Liver (tissue), 9 donors: Measurements from ENCODE around the gene RANBP1. TPM values are rescaled to one million over a fixed set of nuclear protein-coding genes. Genes with fewer than 3 reads are reported as not detected.

ENCODE experiments used
- DNase-seq: peaks from one replicate; pipeline ENCODE4 v3.0.0-alpha.2; 2017; ENCODE audit warnings: low spot score
- H3K27ac ChIP-seq, 2 donors: one replicate each; pipeline ENCODE4 v1.7.0; 2013; ENCODE audit warnings: inconsistent platforms in 2 of 2, low read length in 2 of 2, control low read depth in 1 of 2, low read depth in 1 of 2, mild to moderate bottlenecking in 1 of 2
- H3K27me3 ChIP-seq, 4 donors: one replicate each; pipeline versions ENCODE4 v1.6.1 to v1.7.0; 2013; ENCODE audit warnings: low read length in 3 of 4, inconsistent platforms in 1 of 4, mild to moderate bottlenecking in 1 of 4, moderate library complexity in 1 of 4; ENCODE audit not compliant: control insufficient read depth in 4 of 4, insufficient read depth in 4 of 4
- H3K36me3 ChIP-seq, 4 donors: one replicate each; pipeline versions ENCODE4 v1.6.1 to v1.7.0; 2013; ENCODE audit warnings: low read length in 3 of 4, mild to moderate bottlenecking in 3 of 4, low read depth in 1 of 4, moderate library complexity in 1 of 4; ENCODE audit not compliant: control insufficient read depth in 4 of 4, insufficient read depth in 3 of 4
- H3K4me1 ChIP-seq, 4 donors: one replicate each; pipeline versions ENCODE4 v1.6.1 to v1.7.0; 2013; ENCODE audit warnings: low read length in 3 of 4, mild to moderate bottlenecking in 3 of 4, moderate library complexity in 1 of 4; ENCODE audit not compliant: control insufficient read depth in 4 of 4, insufficient read depth in 4 of 4
- H3K4me3 ChIP-seq, 3 donors: one replicate each; pipeline versions ENCODE4 v1.6.1 to v1.7.0; 2013; ENCODE audit warnings: low read length in 3 of 3, control low read depth in 1 of 3, low read depth in 1 of 3, mild to moderate bottlenecking in 1 of 3
- H3K9ac ChIP-seq, 2 donors: one replicate each; pipeline ENCODE4 v1.7.0; 2013; ENCODE audit warnings: low read length in 2 of 2, mild to moderate bottlenecking in 2 of 2, moderate library complexity in 2 of 2, control low read depth in 1 of 2, low read depth in 1 of 2
- H3K9me3 ChIP-seq, 4 donors: one replicate each; pipeline versions ENCODE4 v1.6.1 to v1.7.0; 2013; ENCODE audit warnings: low read length in 3 of 4; ENCODE audit not compliant: control insufficient read depth in 4 of 4
- ATF3 ChIP-seq: IDR thresholded peaks from 2 replicates; pipeline ENCODE4 v1.6.1; 2016; ENCODE audit warnings: antibody characterized with exemption
- EGR1 ChIP-seq, 2 donors: IDR thresholded peaks; 2 replicates each; pipeline ENCODE4 v1.6.1; 2016 to 2018; ENCODE audit warnings: antibody characterized with exemption in 2 of 2, low read depth in 2 of 2
- FOXA1 ChIP-seq: IDR thresholded peaks from 2 replicates; pipeline ENCODE4 v1.6.1; 2016; ENCODE audit warnings: antibody characterized with exemption
- FOXA2 ChIP-seq: IDR thresholded peaks from 2 replicates; pipeline ENCODE4 v1.6.1; 2016; ENCODE audit warnings: antibody characterized with exemption
- GABPA ChIP-seq, 2 donors: IDR thresholded peaks in 1 of 2; conservative IDR thresholded peaks in 1 of 2; 2 replicates each; pipeline ENCODE4 v1.6.1; 2016; ENCODE audit warnings: antibody characterized with exemption in 2 of 2, mild to moderate bottlenecking in 1 of 2, moderate library complexity in 1 of 2
- HNF4A ChIP-seq, 2 donors: conservative IDR thresholded peaks; 2 replicates each; pipeline ENCODE4 v1.6.1; 2016; ENCODE audit warnings: antibody characterized with exemption in 2 of 2, mild to moderate bottlenecking in 2 of 2
- HNF4G ChIP-seq: IDR thresholded peaks from 2 replicates; pipeline ENCODE4 v1.6.1; 2016; ENCODE audit warnings: antibody characterized with exemption
- JUND ChIP-seq, 2 donors: IDR thresholded peaks; 2 replicates each; pipeline ENCODE4 v1.6.1; 2016; ENCODE audit warnings: antibody characterized with exemption in 2 of 2
- NR2F2 ChIP-seq: IDR thresholded peaks from 2 replicates; pipeline ENCODE4 v1.6.1; 2016; ENCODE audit warnings: antibody characterized with exemption
- RAD21 ChIP-seq, 2 donors: IDR thresholded peaks; 2 replicates each; pipeline ENCODE4 v1.6.1; 2016; ENCODE audit warnings: antibody characterized with exemption in 2 of 2, mild to moderate bottlenecking in 2 of 2
- RXRA ChIP-seq, 2 donors: IDR thresholded peaks; 2 replicates each; pipeline ENCODE4 v1.6.1; 2017 to 2018; ENCODE audit warnings: antibody characterized with exemption in 2 of 2, mild to moderate bottlenecking in 1 of 2
- SP1 ChIP-seq: IDR thresholded peaks from 2 replicates; pipeline ENCODE4 v1.6.1; 2018; ENCODE audit warnings: antibody characterized with exemption, mild to moderate bottlenecking
- TAF1 ChIP-seq: conservative IDR thresholded peaks from 2 replicates; pipeline ENCODE4 v1.6.1; 2016; ENCODE audit warnings: antibody characterized with exemption, mild to moderate bottlenecking
- WGBS: extraction: QIAGEN DNeasy Blood & Tissue Kit; methylation state at CpG from one replicate; pipeline ENCODE4 v1.1.7; 2013; 5-methylcytosine and 5-hydroxymethylcytosine counted together
- polyA plus RNA-seq, 2 donors: library from polyadenylated mRNA; stranded (reverse) in 1 of 2; unstranded in 1 of 2; fragments of 200-250 nt in 1 of 2; fragments of >200 nt in 1 of 2; fragmentation: Nextera tagmentation in 1 of 2; extraction: Ambion mirVana in 1 of 2; gene quantifications; one replicate each; pipeline versions ENCODE4 v1.2.1 to v1.2.3, GENCODE V29; 2013 to 2015
- total RNA-seq, 2 donors: library from RNA; depleted of rRNA; stranded (reverse); fragments of >200 nt; gene quantifications; one replicate each; pipeline ENCODE4 v1.2.3, GENCODE V29; 2014
- TF ChIP-seq, protein P1 (sequence below): IDR thresholded peaks from 2 replicates; pipeline ENCODE4 v1.6.1; 2016; ENCODE audit warnings: antibody characterized with exemption
- TF ChIP-seq, protein P2 (sequence below): fragments of 150-350 bp; IDR thresholded peaks from 2 replicates; pipeline ENCODE4 v1.5.1; 2017; ENCODE audit warnings: improper control_type of control experiment, low read depth, low read length; ENCODE audit not compliant: missing input control
- TF ChIP-seq, protein P3 (sequence below): IDR thresholded peaks from 2 replicates; pipeline ENCODE4 v1.6.1; 2016; ENCODE audit warnings: antibody characterized with exemption
- donor health status: healthy.
- donor health status: healthy.
- donor health status: healthy.
- donor health status: healthy.
- donor health status: healthy.

Gene RANBP1
- total and polyA plus RNA-seq, 4 donors: 62.3 to 102 (median 87.8) TPM

- no peak for DNase-seq
- no peak overlapping the region for H3K9ac ChIP-seq
- H3K4me3 ChIP-seq: no peak overlapping the region
- H3K36me3 ChIP-seq: peaks cover 0 to 5% (median 0%) of the 10 kb centered on the region in 4 donors
- H3K4me1 ChIP-seq: no peaks in the 10 kb centered on the region
- no peak overlapping the region for H3K27ac ChIP-seq
- no peaks in the 10 kb centered on the region for H3K27me3 ChIP-seq
- no peak for TF ChIP-seq RXRA (IDR thresholded peaks at IDR 0.05)
- no peak for TF ChIP-seq RAD21 (IDR thresholded peaks at IDR 0.05)
- no peak for TF ChIP-seq FOXA1
- TF ChIP-seq, protein P1, sequence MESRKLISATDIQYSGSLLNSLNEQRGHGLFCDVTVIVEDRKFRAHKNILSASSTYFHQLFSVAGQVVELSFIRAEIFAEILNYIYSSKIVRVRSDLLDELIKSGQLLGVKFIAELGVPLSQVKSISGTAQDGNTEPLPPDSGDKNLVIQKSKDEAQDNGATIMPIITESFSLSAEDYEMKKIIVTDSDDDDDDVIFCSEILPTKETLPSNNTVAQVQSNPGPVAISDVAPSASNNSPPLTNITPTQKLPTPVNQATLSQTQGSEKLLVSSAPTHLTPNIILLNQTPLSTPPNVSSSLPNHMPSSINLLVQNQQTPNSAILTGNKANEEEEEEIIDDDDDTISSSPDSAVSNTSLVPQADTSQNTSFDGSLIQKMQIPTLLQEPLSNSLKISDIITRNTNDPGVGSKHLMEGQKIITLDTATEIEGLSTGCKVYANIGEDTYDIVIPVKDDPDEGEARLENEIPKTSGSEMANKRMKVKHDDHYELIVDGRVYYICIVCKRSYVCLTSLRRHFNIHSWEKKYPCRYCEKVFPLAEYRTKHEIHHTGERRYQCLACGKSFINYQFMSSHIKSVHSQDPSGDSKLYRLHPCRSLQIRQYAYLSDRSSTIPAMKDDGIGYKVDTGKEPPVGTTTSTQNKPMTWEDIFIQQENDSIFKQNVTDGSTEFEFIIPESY: no peak
- TF ChIP-seq JUND (IDR thresholded peaks at IDR 0.05): no peak
- no peak for TF ChIP-seq HNF4G
- no peak for TF ChIP-seq TAF1
- TF ChIP-seq GABPA (IDR thresholded peaks at IDR 0.05 in 1 of 2, conservative IDR thresholded peaks at IDR 0.05 in 1 of 2): no peak
- TF ChIP-seq EGR1 (IDR thresholded peaks at IDR 0.05; ENCODE audit: low read depth in 2 of 2): no peak
- TF ChIP-seq, protein P2, sequence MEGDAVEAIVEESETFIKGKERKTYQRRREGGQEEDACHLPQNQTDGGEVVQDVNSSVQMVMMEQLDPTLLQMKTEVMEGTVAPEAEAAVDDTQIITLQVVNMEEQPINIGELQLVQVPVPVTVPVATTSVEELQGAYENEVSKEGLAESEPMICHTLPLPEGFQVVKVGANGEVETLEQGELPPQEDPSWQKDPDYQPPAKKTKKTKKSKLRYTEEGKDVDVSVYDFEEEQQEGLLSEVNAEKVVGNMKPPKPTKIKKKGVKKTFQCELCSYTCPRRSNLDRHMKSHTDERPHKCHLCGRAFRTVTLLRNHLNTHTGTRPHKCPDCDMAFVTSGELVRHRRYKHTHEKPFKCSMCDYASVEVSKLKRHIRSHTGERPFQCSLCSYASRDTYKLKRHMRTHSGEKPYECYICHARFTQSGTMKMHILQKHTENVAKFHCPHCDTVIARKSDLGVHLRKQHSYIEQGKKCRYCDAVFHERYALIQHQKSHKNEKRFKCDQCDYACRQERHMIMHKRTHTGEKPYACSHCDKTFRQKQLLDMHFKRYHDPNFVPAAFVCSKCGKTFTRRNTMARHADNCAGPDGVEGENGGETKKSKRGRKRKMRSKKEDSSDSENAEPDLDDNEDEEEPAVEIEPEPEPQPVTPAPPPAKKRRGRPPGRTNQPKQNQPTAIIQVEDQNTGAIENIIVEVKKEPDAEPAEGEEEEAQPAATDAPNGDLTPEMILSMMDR: no peak
- no peak for TF ChIP-seq ATF3
- no peak for TF ChIP-seq SP1
- TF ChIP-seq, protein P3, sequence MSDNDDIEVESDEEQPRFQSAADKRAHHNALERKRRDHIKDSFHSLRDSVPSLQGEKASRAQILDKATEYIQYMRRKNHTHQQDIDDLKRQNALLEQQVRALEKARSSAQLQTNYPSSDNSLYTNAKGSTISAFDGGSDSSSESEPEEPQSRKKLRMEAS: no peak
- TF ChIP-seq HNF4A (conservative IDR thresholded peaks at IDR 0.05): no peak
- no peak for TF ChIP-seq FOXA2
- TF ChIP-seq NR2F2: no peak
- 89% methylated on average over 22 of the region's 22 CpGs for WGBS
- no peaks in the 10 kb centered on the region for H3K9me3 ChIP-seq
These were observed 30.9 kb downstream of the RANBP1 start for GRCh38 chr22:20146777-20147176.

DNA sequence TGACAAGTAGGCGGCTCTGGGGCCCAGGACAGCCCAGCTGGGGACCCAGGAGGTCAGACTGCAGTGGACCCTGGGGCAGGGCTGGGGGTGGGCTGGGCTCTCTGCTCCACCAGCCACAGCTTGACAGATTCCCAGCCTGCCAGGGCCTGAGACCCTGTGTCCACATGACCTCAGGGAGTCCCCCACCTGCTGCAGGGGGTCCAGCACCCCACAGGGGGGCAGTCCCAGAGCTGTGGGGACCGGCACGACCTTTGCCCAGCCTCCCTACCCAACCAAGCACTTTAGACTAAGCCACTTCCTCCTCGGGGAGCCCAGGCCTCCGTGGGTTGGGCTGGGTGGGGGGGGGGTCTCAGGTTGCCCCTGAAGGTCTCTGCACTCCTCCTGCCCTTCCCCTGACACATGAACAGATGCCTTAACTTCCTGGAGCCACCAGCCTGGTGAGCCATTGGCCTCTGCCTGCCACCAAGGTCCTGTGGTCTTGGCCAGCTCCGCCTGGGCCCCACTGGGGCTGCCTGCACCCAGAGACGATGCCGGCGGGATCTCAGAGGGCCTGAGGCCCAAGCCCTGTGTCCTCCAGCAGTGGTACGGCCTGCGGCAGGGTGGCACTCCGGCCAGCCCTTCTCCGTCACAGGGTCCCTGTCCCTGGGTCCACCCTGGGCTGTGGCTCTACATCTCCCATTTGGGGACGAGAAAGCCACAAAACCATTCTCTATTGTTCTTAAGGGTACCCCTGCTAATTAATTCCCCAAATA, 31.5 kb downstream of the RANBP1 start:
- H3K4me1 ChIP-seq: no peaks in the 10 kb centered on the region
- H3K36me3 ChIP-seq: peaks cover 0 to 5% (median 0%) of the 10 kb centered on the region in 4 donors
- H3K4me3 ChIP-seq: no peak overlapping the region
- TF ChIP-seq, protein P1: no peak
- no peak for TF ChIP-seq JUND (IDR thresholded peaks at IDR 0.05)
- no peaks in the 10 kb centered on the region for H3K27me3 ChIP-seq
- H3K9me3 ChIP-seq: no peaks in the 10 kb centered on the region
- WGBS: 79% methylated on average over 14 of the region's 14 CpGs
- no peak overlapping the region for H3K9ac ChIP-seq
- no peak overlapping the region for H3K27ac ChIP-seq
- no peak for DNase-seq
